Measurements from ENCODE around the gene BCAS4.

BCAS4 gene

GRCh38 chr20:50855498-50856474 lies 60.9 kb downstream of the BCAS4 start:
- no peak for DNase-seq (ENCODE audit: low read depth)

GRCh38 chr20:50856475-50857041 lies 61.7 kb downstream of the BCAS4 start:
- DNase-seq (ENCODE audit: low read depth) = no peak

GRCh38 chr20:50857348-50857747 lies 62.5 kb downstream of the BCAS4 start:
- no peak for DNase-seq (ENCODE audit: low read depth)

GRCh38 chr20:50858525-50858924 lies 63.7 kb downstream of the BCAS4 start:
- no peak for DNase-seq (ENCODE audit: low read depth)

GRCh38 chr20:50859161-50859560 lies 64.3 kb downstream of the BCAS4 start:
- DNase-seq (ENCODE audit: low read depth) = no peak

- DNase-seq (ENCODE audit: low read depth) = no peak
Measured at GRCh38 chr20:50861012-50861411, 66.2 kb downstream of the BCAS4 start.

GRCh38 chr20:50862546-50862945 lies 67.7 kb downstream of the BCAS4 start:
- DNase-seq (ENCODE audit: low read depth) = no peak

- no peak for DNase-seq (ENCODE audit: low read depth)
Measured at GRCh38 chr20:50865114-50865513, 70.3 kb downstream of the BCAS4 start.

GRCh38 chr20:50865591-50865990 lies 70.7 kb downstream of the BCAS4 start:
- no peak for DNase-seq (ENCODE audit: low read depth)

GRCh38 chr20:50866036-50866685 lies 71.3 kb downstream of the BCAS4 start:
- no peak for DNase-seq (ENCODE audit: low read depth)

GRCh38 chr20:50866831-50867230 lies 72.0 kb downstream of the BCAS4 start:
- no peak for DNase-seq (ENCODE audit: low read depth)

GRCh38 chr20:50867805-50868204 lies 72.9 kb downstream of the BCAS4 start:
- DNase-seq (ENCODE audit: low read depth) = no peak

GRCh38 chr20:50868509-50869495 lies 73.9 kb downstream of the BCAS4 start:
- no peak for DNase-seq (ENCODE audit: low read depth)

- no peak for DNase-seq (ENCODE audit: low read depth)
Measured at GRCh38 chr20:50870561-50871161, 75.8 kb downstream of the BCAS4 start.

- DNase-seq (ENCODE audit: low read depth) = no peak
Measured at GRCh38 chr20:50872560-50873425, 77.9 kb downstream of the BCAS4 start.

GRCh38 chr20:50873585-50873984 lies 78.7 kb downstream of the BCAS4 start:
- no peak for DNase-seq (ENCODE audit: low read depth)

- no peak for DNase-seq (ENCODE audit: low read depth)
Measured at GRCh38 chr20:50874111-50874757, 79.4 kb downstream of the BCAS4 start.

- DNase-seq (ENCODE audit: low read depth) = no peak
Measured at GRCh38 chr20:50874758-50875665, 80.2 kb downstream of the BCAS4 start.

All from activated T-helper 1 cell treated with Interleukin-2 at 50 U/mL for 16 hours (primary cell).